Osteocyte (in vitro differentiated cells): Measurements from ENCODE around the gene IQCH. TPM values are rescaled to one million over a fixed set of nuclear protein-coding genes. Genes with fewer than 3 reads are reported as not detected.
A peak's percentile ranks its signal among the peaks of the same experiment; 100 is the strongest.

Source experiments
- DNase-seq: peaks from one replicate; pipeline ENCODE4 v3.0.0; 2021; ENCODE audit warnings: mixed read lengths; ENCODE audit not compliant: unreplicated experiment; ENCODE audit errors: extremely low spot score
- H3K27ac Mint-ChIP-seq: one replicate; pipeline ENCODE4 v1.8.0; 2021; ENCODE audit warnings: mild to moderate bottlenecking, mixed read lengths; ENCODE audit not compliant: unreplicated experiment
- H3K27me3 Mint-ChIP-seq: one replicate; pipeline ENCODE4 v1.8.0; 2021; ENCODE audit warnings: mixed read lengths; ENCODE audit not compliant: unreplicated experiment
- H3K36me3 Mint-ChIP-seq: one replicate; pipeline ENCODE4 v1.8.0; 2021; ENCODE audit warnings: mixed read lengths; ENCODE audit not compliant: unreplicated experiment
- H3K4me1 Mint-ChIP-seq: one replicate; pipeline ENCODE4 v1.8.0; 2021; ENCODE audit warnings: mixed read lengths; ENCODE audit not compliant: unreplicated experiment
- H3K4me3 Mint-ChIP-seq: one replicate; pipeline ENCODE4 v1.8.0; 2021; ENCODE audit warnings: mild to moderate bottlenecking, moderate library complexity, mixed read lengths; ENCODE audit not compliant: unreplicated experiment
- H3K9me3 Mint-ChIP-seq: one replicate; pipeline ENCODE4 v1.8.0; 2021; ENCODE audit warnings: mixed read lengths; ENCODE audit not compliant: unreplicated experiment
- CTCF ChIP-seq: fragments of 200-600 bp; sonication (generic); IDR thresholded peaks from 2 replicates; pipeline ENCODE4 v1.5.0; 2021; ENCODE audit warnings: antibody characterized with exemption, mild to moderate bottlenecking, moderate library complexity
- total RNA-seq: library from RNA; stranded (reverse); gene quantifications from 2 replicates; pipeline ENCODE4 v1.2.1, GENCODE V29; 2021

IQCH gene
- total RNA-seq, 1 donor from 2014 or later, result 2.0 TPM

- DNase-seq, result no peak
- Mint-ChIP-seq H3K36me3 (peaks cover 52% of the 10 kb centered on the region), H3K27ac (no peak overlapping the region), H3K27me3 (no peaks in the 10 kb centered on the region), H3K4me1 (peaks cover 6% of the 10 kb centered on the region), H3K9me3 (no peaks in the 10 kb centered on the region), H3K4me3 (no peak overlapping the region)
- no peak for TF ChIP-seq CTCF
These were observed 24.1 kb upstream of the IQCH start for GRCh38 chr15:67230504-67230903.

GRCh38 chr15:67232591-67232990 lies 22.0 kb upstream of the IQCH start:
- TF ChIP-seq CTCF, result no peak
- Mint-ChIP-seq H3K4me3 (no peak overlapping the region), H3K4me1 (peaks cover 21% of the 10 kb centered on the region), H3K9me3 (no peaks in the 10 kb centered on the region), H3K27ac (no peak overlapping the region), H3K27me3 (no peaks in the 10 kb centered on the region), H3K36me3 (peaks cover 42% of the 10 kb centered on the region)
- no peak for DNase-seq

GRCh38 chr15:67240235-67241131 lies 14.1 kb upstream of the IQCH start:
- peaks cover 8% of the 10 kb centered on the region for H3K36me3 Mint-ChIP-seq
- peaks cover 7% of the 10 kb centered on the region for H3K9me3 Mint-ChIP-seq
- H3K27me3 Mint-ChIP-seq, result no peaks in the 10 kb centered on the region
- H3K4me1 Mint-ChIP-seq, result peaks cover 59% of the 10 kb centered on the region
- H3K27ac Mint-ChIP-seq, result peak overlapping the region; percentile 24
- peak; percentile 38 for TF ChIP-seq CTCF
- H3K4me3 Mint-ChIP-seq, result no peak overlapping the region
- no peak for DNase-seq

GRCh38 chr15:67241132-67241855 lies 13.3 kb upstream of the IQCH start:
- H3K27me3 Mint-ChIP-seq, result no peaks in the 10 kb centered on the region
- no peak for DNase-seq
- H3K27ac Mint-ChIP-seq, result peak overlapping the region; percentile 24
- H3K4me1 Mint-ChIP-seq, result peaks cover 54% of the 10 kb centered on the region
- TF ChIP-seq CTCF, result no peak
- H3K9me3 Mint-ChIP-seq, result peaks cover 11% of the 10 kb centered on the region
- peaks cover 14% of the 10 kb centered on the region for H3K36me3 Mint-ChIP-seq
- H3K4me3 Mint-ChIP-seq, result no peak overlapping the region

GRCh38 chr15:67242708-67243111 lies 11.9 kb upstream of the IQCH start:
- Mint-ChIP-seq H3K9me3 (peaks cover 14% of the 10 kb centered on the region), H3K4me3 (no peak overlapping the region), H3K36me3 (peaks cover 17% of the 10 kb centered on the region), H3K27ac (no peak overlapping the region), H3K27me3 (no peaks in the 10 kb centered on the region), H3K4me1 (peaks cover 52% of the 10 kb centered on the region)
- DNase-seq, result no peak
- no peak for TF ChIP-seq CTCF
